SK-N-MC (cell line): Measurements from ENCODE around the gene TTLL3.

ENCODE experiments used
- EZH2 ChIP-seq: fragments of 200-600 bp; sonication (generic); IDR thresholded peaks from one replicate; pipeline ENCODE4 v1.6.1; 2017; ENCODE audit warnings: antibody characterized with exemption
- FOXP2 ChIP-seq: optimal IDR thresholded peaks from 2 replicates; pipeline ENCODE3; 2011; ENCODE audit warnings: mild to moderate bottlenecking, moderate library complexity; ENCODE audit not compliant: insufficient read depth; ENCODE audit errors: extremely low read length, control extremely low read depth
- POLR2AphosphoS5 ChIP-seq: IDR thresholded peaks from 2 replicates; pipeline ENCODE4 v1.6.1; 2012; ENCODE audit warnings: mild to moderate bottlenecking, low read depth, low read length, borderline replicate concordance

DNA sequence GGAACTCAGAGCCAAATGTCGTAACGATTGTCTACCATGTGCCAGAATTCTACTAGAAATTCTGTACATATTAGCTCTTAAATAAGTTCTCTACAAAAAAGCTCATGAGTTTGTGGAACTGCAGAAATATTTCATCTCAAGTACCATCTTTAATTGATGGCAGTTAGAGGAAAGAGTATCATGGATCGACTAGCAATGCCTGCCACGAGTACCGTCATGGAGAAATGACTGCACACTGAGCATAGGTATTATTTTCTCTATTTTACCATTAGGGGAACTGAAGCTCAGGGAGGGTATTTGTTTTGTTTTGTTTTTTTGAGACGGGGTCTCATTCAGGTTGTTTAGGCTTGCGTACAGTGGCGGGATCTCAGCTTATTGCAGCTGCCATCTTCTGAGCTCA lies 31.0 kb downstream of the TTLL3 start:
- TF ChIP-seq EZH2 (no peak), POLR2AphosphoS5 (no peak), FOXP2 (no peak)
